ENCODE data around the gene FAM114A1.

FAM114A1 gene

GRCh38 chr4:38896940-38897339 lies 29.3 kb downstream of the FAM114A1 start:
- Histone ChIP-seq H3K9me3 (ENCODE audit: control insufficient read depth in 1 of 2, low read length in 2 of 2) (no peaks in the 10 kb centered on the region), H3K4me3 (ENCODE audit: low read depth in 1 of 2, low read length in 2 of 2) (no peak overlapping the region), H3K27ac (ENCODE audit: low read depth, low read length) (no peak overlapping the region)

GRCh38 chr4:38898245-38898644 lies 30.6 kb downstream of the FAM114A1 start:
- Histone ChIP-seq H3K9ac (ENCODE audit: low read depth in 1 of 2, low read length in 2 of 2) (no peak overlapping the region), H3K4me3 (ENCODE audit: low read depth in 1 of 2, low read length in 2 of 2) (no peak overlapping the region), H3K4me1 (ENCODE audit: control insufficient read depth in 1 of 2, insufficient read depth in 2 of 2, low read length in 2 of 2) (peaks cover 4 to 8% of the 10 kb centered on the region in 2 donors), H3K27me3 (ENCODE audit: control insufficient read depth in 1 of 2, insufficient read depth in 2 of 2, low read length in 2 of 2) (no peaks in the 10 kb centered on the region), H3K36me3 (ENCODE audit: control insufficient read depth in 1 of 2, insufficient read depth in 2 of 2, low read length in 2 of 2) (peaks cover 13 to 35% of the 10 kb centered on the region in 2 donors), H3K27ac (ENCODE audit: low read depth, low read length) (no peak overlapping the region), H3K9me3 (ENCODE audit: control insufficient read depth in 1 of 2, low read length in 2 of 2) (no peaks in the 10 kb centered on the region)

More at GRCh38 chr4:38896940-38897339, 29.3 kb downstream of the FAM114A1 start:
- Histone ChIP-seq H3K27me3 (ENCODE audit: control insufficient read depth in 1 of 2, insufficient read depth in 2 of 2, low read length in 2 of 2) (no peaks in the 10 kb centered on the region), H3K9ac (ENCODE audit: low read depth in 1 of 2, low read length in 2 of 2) (no peak overlapping the region), H3K4me1 (ENCODE audit: control insufficient read depth in 1 of 2, insufficient read depth in 2 of 2, low read length in 2 of 2) (peaks cover 9 to 15% of the 10 kb centered on the region in 2 donors), H3K36me3 (ENCODE audit: control insufficient read depth in 1 of 2, insufficient read depth in 2 of 2, low read length in 2 of 2) (peaks cover 17 to 35% of the 10 kb centered on the region in 2 donors)

- peaks cover 24% of the 10 kb centered on the region in 2 donors for H3K36me3 ChIP-seq (ENCODE audit: control insufficient read depth in 1 of 2, insufficient read depth in 2 of 2, low read length in 2 of 2)
- peaks cover 17 to 21% of the 10 kb centered on the region in 2 donors for H3K4me1 ChIP-seq (ENCODE audit: control insufficient read depth in 1 of 2, insufficient read depth in 2 of 2, low read length in 2 of 2)
- no peak overlapping the region for H3K27ac ChIP-seq (ENCODE audit: low read depth, low read length)
- no peaks in the 10 kb centered on the region for H3K27me3 ChIP-seq (ENCODE audit: control insufficient read depth in 1 of 2, insufficient read depth in 2 of 2, low read length in 2 of 2)
- no peak overlapping the region for H3K9ac ChIP-seq (ENCODE audit: low read depth in 1 of 2, low read length in 2 of 2)
- H3K4me3 ChIP-seq (ENCODE audit: low read depth in 1 of 2, low read length in 2 of 2), result no peak overlapping the region
- no peaks in the 10 kb centered on the region for H3K9me3 ChIP-seq (ENCODE audit: control insufficient read depth in 1 of 2, low read length in 2 of 2)
Measured at GRCh38 chr4:38902221-38902620, 34.6 kb downstream of the FAM114A1 start.

DNA sequence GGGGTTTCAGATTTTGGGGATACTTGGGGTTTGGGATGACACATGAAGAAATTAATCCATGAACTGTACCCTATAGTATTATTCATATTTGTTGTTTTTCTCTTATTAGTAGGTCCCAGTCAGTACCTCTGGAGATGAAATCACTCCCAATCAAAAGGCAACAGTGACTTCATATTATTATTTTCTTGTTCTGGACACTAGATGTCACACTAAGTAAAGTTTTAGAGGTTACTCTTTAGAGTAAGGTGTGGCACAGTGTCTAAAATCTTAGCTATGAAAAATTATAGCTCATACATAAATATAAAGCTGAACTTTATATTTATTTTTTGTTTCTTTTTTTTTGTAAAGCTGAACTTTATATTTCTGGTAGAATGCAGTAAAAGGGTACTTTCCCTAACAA lies 35.1 kb downstream of the FAM114A1 start:
- H3K4me3 ChIP-seq (ENCODE audit: low read depth in 1 of 2, low read length in 2 of 2), result no peak overlapping the region
- no peaks in the 10 kb centered on the region for H3K9me3 ChIP-seq (ENCODE audit: control insufficient read depth in 1 of 2, low read length in 2 of 2)
- H3K27me3 ChIP-seq (ENCODE audit: control insufficient read depth in 1 of 2, insufficient read depth in 2 of 2, low read length in 2 of 2), result no peaks in the 10 kb centered on the region
- H3K27ac ChIP-seq (ENCODE audit: low read depth, low read length), result no peak overlapping the region
- no peak overlapping the region for H3K9ac ChIP-seq (ENCODE audit: low read depth in 1 of 2, low read length in 2 of 2)
- peaks cover 25 to 28% of the 10 kb centered on the region in 2 donors for H3K36me3 ChIP-seq (ENCODE audit: control insufficient read depth in 1 of 2, insufficient read depth in 2 of 2, low read length in 2 of 2)
- H3K4me1 ChIP-seq (ENCODE audit: control insufficient read depth in 1 of 2, insufficient read depth in 2 of 2, low read length in 2 of 2), result peaks cover 17 to 21% of the 10 kb centered on the region in 2 donors

DNA sequence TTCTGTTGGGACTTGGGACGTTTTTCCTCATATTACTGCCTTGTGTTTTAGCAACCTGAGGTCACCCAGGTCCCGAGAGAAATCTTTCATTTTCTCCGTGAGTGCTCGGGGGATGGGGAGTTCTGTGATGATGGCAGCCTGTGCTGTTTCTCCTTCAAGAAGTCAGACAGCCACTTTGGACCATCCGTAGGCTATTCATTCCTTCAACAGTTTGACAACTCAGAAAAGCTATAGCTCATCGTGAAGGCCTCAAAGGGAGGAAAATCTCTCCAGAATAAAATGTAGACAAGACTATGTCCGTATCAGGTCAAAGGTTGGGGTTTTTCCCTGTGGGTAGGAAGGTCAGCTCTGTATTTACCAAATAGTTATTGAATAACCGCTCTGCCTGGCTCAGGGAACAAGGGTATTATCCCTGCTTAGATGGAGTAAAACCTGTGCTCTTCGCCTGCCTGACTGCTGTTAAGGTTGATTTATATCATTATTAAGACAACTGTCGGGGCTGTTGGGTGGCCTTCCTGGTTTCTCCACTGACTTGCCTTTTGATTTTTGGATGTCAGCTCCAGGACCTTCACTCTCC lies 36.6 kb downstream of the FAM114A1 start:
- peaks cover 23 to 39% of the 10 kb centered on the region in 2 donors for H3K36me3 ChIP-seq (ENCODE audit: control insufficient read depth in 1 of 2, insufficient read depth in 2 of 2, low read length in 2 of 2)
- H3K4me1 ChIP-seq (ENCODE audit: control insufficient read depth in 1 of 2, insufficient read depth in 2 of 2, low read length in 2 of 2), result peaks cover 17 to 21% of the 10 kb centered on the region in 2 donors
- no peaks in the 10 kb centered on the region for H3K9me3 ChIP-seq (ENCODE audit: control insufficient read depth in 1 of 2, low read length in 2 of 2)
- no peak overlapping the region for H3K9ac ChIP-seq (ENCODE audit: low read depth in 1 of 2, low read length in 2 of 2)
- no peak overlapping the region for H3K4me3 ChIP-seq (ENCODE audit: low read depth in 1 of 2, low read length in 2 of 2)
- no peak overlapping the region for H3K27ac ChIP-seq (ENCODE audit: low read depth, low read length)
- no peaks in the 10 kb centered on the region for H3K27me3 ChIP-seq (ENCODE audit: control insufficient read depth in 1 of 2, insufficient read depth in 2 of 2, low read length in 2 of 2)

GRCh38 chr4:38904682-38905081 lies 37.1 kb downstream of the FAM114A1 start:
- H3K36me3 ChIP-seq (ENCODE audit: control insufficient read depth in 1 of 2, insufficient read depth in 2 of 2, low read length in 2 of 2), result peaks cover 26 to 40% of the 10 kb centered on the region in 2 donors
- no peak overlapping the region for H3K9ac ChIP-seq (ENCODE audit: low read depth in 1 of 2, low read length in 2 of 2)
- H3K4me3 ChIP-seq (ENCODE audit: low read depth in 1 of 2, low read length in 2 of 2), result no peak overlapping the region
- H3K27me3 ChIP-seq (ENCODE audit: control insufficient read depth in 1 of 2, insufficient read depth in 2 of 2, low read length in 2 of 2), result no peaks in the 10 kb centered on the region
- no peak overlapping the region for H3K27ac ChIP-seq (ENCODE audit: low read depth, low read length)
- H3K9me3 ChIP-seq (ENCODE audit: control insufficient read depth in 1 of 2, low read length in 2 of 2), result no peaks in the 10 kb centered on the region
- H3K4me1 ChIP-seq (ENCODE audit: control insufficient read depth in 1 of 2, insufficient read depth in 2 of 2, low read length in 2 of 2), result peaks cover 17 to 21% of the 10 kb centered on the region in 2 donors

DNA sequence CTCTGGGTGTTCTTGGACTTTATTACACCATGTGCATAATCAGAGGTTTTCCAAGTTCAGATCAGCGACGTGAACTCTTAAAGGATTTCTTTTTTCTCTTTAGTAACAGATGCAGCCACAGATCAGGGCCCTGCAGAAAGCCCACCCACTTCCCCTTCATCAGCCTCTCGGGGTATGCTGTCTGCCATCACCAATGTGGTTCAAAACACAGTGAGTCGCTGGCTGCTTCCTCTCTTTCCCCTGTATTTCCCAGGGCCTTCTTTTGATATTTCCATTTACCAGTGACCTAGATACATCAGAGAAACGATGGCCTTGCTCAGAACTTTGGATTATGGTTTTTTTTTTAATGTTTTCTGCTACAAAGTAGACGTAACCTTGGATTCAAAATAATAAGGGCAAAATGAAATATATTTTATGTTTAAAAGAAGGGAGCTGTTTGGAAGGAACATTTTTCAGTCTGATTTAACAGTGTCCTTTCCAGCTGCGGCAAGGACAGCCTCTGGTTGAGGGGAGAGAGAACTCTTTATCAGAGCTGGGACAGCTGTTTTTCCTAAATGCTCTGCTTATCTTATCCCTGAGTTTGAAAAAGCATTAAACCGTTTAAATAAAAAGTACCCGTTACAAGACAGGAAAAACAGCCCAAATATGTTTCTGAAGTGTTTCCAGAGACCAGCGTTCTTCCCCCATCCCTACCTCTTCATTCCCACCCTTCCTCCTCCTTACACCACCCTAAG lies 38.2 kb downstream of the FAM114A1 start:
- H3K36me3 ChIP-seq (ENCODE audit: control insufficient read depth in 1 of 2, insufficient read depth in 2 of 2, low read length in 2 of 2), result peaks cover 30 to 50% of the 10 kb centered on the region in 2 donors
- H3K9ac ChIP-seq (ENCODE audit: low read depth in 1 of 2, low read length in 2 of 2), result no peak overlapping the region
- H3K27ac ChIP-seq (ENCODE audit: low read depth, low read length), result no peak overlapping the region

GRCh38 chr4:38907696-38908270 lies 40.2 kb downstream of the FAM114A1 start:
- Histone ChIP-seq H3K9ac (ENCODE audit: low read depth in 1 of 2, low read length in 2 of 2) (no peak overlapping the region), H3K9me3 (ENCODE audit: control insufficient read depth in 1 of 2, low read length in 2 of 2) (no peaks in the 10 kb centered on the region), H3K4me3 (ENCODE audit: low read depth in 1 of 2, low read length in 2 of 2) (no peak overlapping the region), H3K27me3 (ENCODE audit: control insufficient read depth in 1 of 2, insufficient read depth in 2 of 2, low read length in 2 of 2) (no peaks in the 10 kb centered on the region), H3K36me3 (ENCODE audit: control insufficient read depth in 1 of 2, insufficient read depth in 2 of 2, low read length in 2 of 2) (peaks cover 30 to 61% of the 10 kb centered on the region in 2 donors), H3K27ac (ENCODE audit: low read depth, low read length) (no peak overlapping the region), H3K4me1 (ENCODE audit: control insufficient read depth in 1 of 2, insufficient read depth in 2 of 2, low read length in 2 of 2) (peaks cover 21 to 24% of the 10 kb centered on the region in 2 donors)

More for the DNA sequence above, 38.2 kb downstream of the FAM114A1 start:
- no peaks in the 10 kb centered on the region for H3K27me3 ChIP-seq (ENCODE audit: control insufficient read depth in 1 of 2, insufficient read depth in 2 of 2, low read length in 2 of 2)
- H3K4me3 ChIP-seq (ENCODE audit: low read depth in 1 of 2, low read length in 2 of 2), result no peak overlapping the region
- H3K9me3 ChIP-seq (ENCODE audit: control insufficient read depth in 1 of 2, low read length in 2 of 2), result no peaks in the 10 kb centered on the region
- peaks cover 17 to 21% of the 10 kb centered on the region in 2 donors for H3K4me1 ChIP-seq (ENCODE audit: control insufficient read depth in 1 of 2, insufficient read depth in 2 of 2, low read length in 2 of 2)

- no peaks in the 10 kb centered on the region for H3K9me3 ChIP-seq (ENCODE audit: control insufficient read depth in 1 of 2, low read length in 2 of 2)
- peaks cover 9 to 13% of the 10 kb centered on the region in 2 donors for H3K4me1 ChIP-seq (ENCODE audit: control insufficient read depth in 1 of 2, insufficient read depth in 2 of 2, low read length in 2 of 2)
- H3K27me3 ChIP-seq (ENCODE audit: control insufficient read depth in 1 of 2, insufficient read depth in 2 of 2, low read length in 2 of 2), result no peaks in the 10 kb centered on the region
- H3K27ac ChIP-seq (ENCODE audit: low read depth, low read length), result no peak overlapping the region
- H3K9ac ChIP-seq (ENCODE audit: low read depth in 1 of 2, low read length in 2 of 2), result no peak overlapping the region
- H3K4me3 ChIP-seq (ENCODE audit: low read depth in 1 of 2, low read length in 2 of 2), result no peak overlapping the region
- H3K36me3 ChIP-seq (ENCODE audit: control insufficient read depth in 1 of 2, insufficient read depth in 2 of 2, low read length in 2 of 2), result peaks cover 30 to 71% of the 10 kb centered on the region in 2 donors
Measured at GRCh38 chr4:38909015-38909414, 41.4 kb downstream of the FAM114A1 start.

- Histone ChIP-seq H3K36me3 (ENCODE audit: control insufficient read depth in 1 of 2, insufficient read depth in 2 of 2, low read length in 2 of 2) (peaks cover 36 to 82% of the 10 kb centered on the region in 2 donors), H3K4me3 (ENCODE audit: low read depth in 1 of 2, low read length in 2 of 2) (no peak overlapping the region)
Measured at GRCh38 chr4:38911257-38911656, 43.7 kb downstream of the FAM114A1 start.

More at GRCh38 chr4:38911257-38911656, 43.7 kb downstream of the FAM114A1 start:
- Histone ChIP-seq H3K27me3 (ENCODE audit: control insufficient read depth in 1 of 2, insufficient read depth in 2 of 2, low read length in 2 of 2) (no peaks in the 10 kb centered on the region), H3K27ac (ENCODE audit: low read depth, low read length) (no peak overlapping the region), H3K9me3 (ENCODE audit: control insufficient read depth in 1 of 2, low read length in 2 of 2) (no peaks in the 10 kb centered on the region), H3K4me1 (ENCODE audit: control insufficient read depth in 1 of 2, insufficient read depth in 2 of 2, low read length in 2 of 2) (peaks cover 0 to 7% of the 10 kb centered on the region in 2 donors), H3K9ac (ENCODE audit: low read depth in 1 of 2, low read length in 2 of 2) (no peak overlapping the region)
